Right lobe of liver (tissue), 6 donors: ENCODE measurements around the gene TMED6. TPM values are rescaled to one million over a fixed set of nuclear protein-coding genes. Genes with fewer than 3 reads are reported as not detected.

Source experiments
- ATAC-seq, 4 donors: fragments of 200-7000 bp; cut with Tn5 transposase; one replicate each; pipeline ENCODE4 v1.9.1; 2020; ENCODE audit warnings: mild to moderate bottlenecking in 4 of 4, moderate library complexity in 4 of 4
- DNase-seq, 3 donors: peaks; one replicate each; pipeline ENCODE4 v3.0.0-alpha.2; 2020
- H3K27ac ChIP-seq, 3 donors: fragments of 200-600 bp; one replicate each; pipeline ENCODE4 v1.8.0; 2022
- H3K27me3 ChIP-seq, 2 donors: fragments of 200-600 bp; one replicate each; pipeline ENCODE4 v1.8.0; 2022
- H3K36me3 ChIP-seq, 4 donors: fragments of 200-600 bp; sonication (generic) in 1 of 4; one replicate each; pipeline versions ENCODE4 v1.5.1 to v1.8.0; 2017 to 2022; ENCODE audit warnings: control low read depth in 1 of 4
- H3K4me1 ChIP-seq, 4 donors: fragments of 200-600 bp; sonication (generic) in 1 of 4; one replicate each; pipeline versions ENCODE4 v1.5.1 to v1.8.0; 2017 to 2022; ENCODE audit warnings: control low read depth in 1 of 4
- H3K4me3 ChIP-seq, 3 donors: fragments of 200-600 bp; one replicate each; pipeline ENCODE4 v1.8.0; 2022
- H3K9me3 ChIP-seq, 4 donors: fragments of 200-600 bp; sonication (generic) in 1 of 4; one replicate each; pipeline versions ENCODE4 v1.5.1 to v1.8.0; 2017 to 2022; ENCODE audit warnings: control low read depth in 1 of 4
- POLR2A ChIP-seq: fragments of 450-650 bp; IDR thresholded peaks from one replicate; pipeline ENCODE4 v1.6.1; 2017; ENCODE audit warnings: antibody characterized with exemption, mild to moderate bottlenecking
- WGBS: methylation state at CpG from one replicate; pipeline ENCODE4 v1.1.6; 2018; ENCODE audit warnings: low coverage, low lambda C conversion rate; ENCODE audit not compliant: insufficient coverage; ENCODE audit errors: missing lambda C conversion rate; 5-methylcytosine and 5-hydroxymethylcytosine counted together
- intact Hi-C, 2 donors: fragments of 100-400 bp; cut with DNase I; formaldehyde crosslinking; loops; one replicate each; pipeline versions ENCODE4 v1.11.2 to v1.14.1; 2022
- total RNA-seq, 6 experiments: library from RNA; depleted of rRNA in 2 of 6; stranded (reverse); fragments of >200 nt in 2 of 6; fragmentation: NEBNext Ultra II Directional in 3 of 6; extraction: Animal tissue kit (Norgen Biotek cat#: 25700) in 3 of 6; gene quantifications; one replicate each; pipeline versions ENCODE4 v1.1.0 to v1.2.4, GENCODE V29; 2016 to 2023
- TF ChIP-seq, protein P1 (sequence below), 4 donors: fragments of 200-600 bp in 3 of 4; fragments of 450-650 bp in 1 of 4; IDR thresholded peaks; one replicate each; pipeline versions ENCODE4 v1.5.1 to v1.8.0; 2016 to 2022; ENCODE audit warnings: antibody characterized with exemption in 4 of 4, mild to moderate bottlenecking in 2 of 4
- donor health status: DM: no; HTN: yes; CAD: no.
- donor health status: DM: no; HTN: no; CAD: no.
- donor health status: DM: no; HTN: no; CAD: no.
- donor health status: DM: no; HTN: yes; CAD: no.
- donor health status: DM: no; HTN: yes; CAD: no.

Gene TMED6
- total RNA-seq, 6 experiments from 2014 or later = 1.6 to 9.9 (median 2.6) TPM

DNA sequence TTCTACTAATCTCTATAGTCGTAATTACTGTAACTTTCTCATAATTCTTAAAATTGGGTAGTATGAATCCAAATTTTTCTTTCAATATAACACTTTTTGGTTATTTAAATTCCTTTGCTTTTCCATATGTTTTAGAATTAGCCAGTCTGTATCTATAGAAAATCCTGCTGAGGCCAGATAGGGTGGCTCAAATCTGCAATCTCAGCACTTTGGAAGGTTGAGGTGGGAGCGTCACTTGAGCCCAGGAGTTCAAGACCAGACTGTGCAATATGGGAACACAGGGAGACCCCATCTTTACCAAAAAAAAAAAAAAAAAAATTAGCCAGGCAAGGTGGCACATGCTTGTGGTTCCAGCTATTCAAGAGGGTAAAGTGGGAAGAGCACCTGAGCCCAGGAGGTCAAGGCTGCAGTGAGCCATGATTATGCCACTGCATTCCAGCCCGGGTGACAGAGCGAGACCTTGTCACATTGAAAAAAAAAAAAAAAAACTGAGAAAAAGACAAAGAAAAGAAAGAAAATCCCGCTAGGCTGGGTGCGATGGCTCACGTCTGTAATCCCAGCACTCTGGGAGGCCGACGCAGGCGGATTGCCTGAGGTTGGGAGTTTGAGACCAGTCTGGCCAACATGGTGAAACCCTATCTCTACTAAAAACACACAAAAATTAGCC is 24.9 kb upstream of the TMED6 start:
- no peak overlapping the region for H3K27ac ChIP-seq
- no peaks in the 10 kb centered on the region for H3K9me3 ChIP-seq
- H3K36me3 ChIP-seq = peaks cover 0 to 50% (median 9%) of the 10 kb centered on the region in 4 donors
- no peak overlapping the region for H3K4me3 ChIP-seq
- ATAC-seq (no peak), DNase-seq (no peak)
- WGBS = 100% methylated on average over 2 of the region's 10 CpGs
- TF ChIP-seq, protein P1, sequence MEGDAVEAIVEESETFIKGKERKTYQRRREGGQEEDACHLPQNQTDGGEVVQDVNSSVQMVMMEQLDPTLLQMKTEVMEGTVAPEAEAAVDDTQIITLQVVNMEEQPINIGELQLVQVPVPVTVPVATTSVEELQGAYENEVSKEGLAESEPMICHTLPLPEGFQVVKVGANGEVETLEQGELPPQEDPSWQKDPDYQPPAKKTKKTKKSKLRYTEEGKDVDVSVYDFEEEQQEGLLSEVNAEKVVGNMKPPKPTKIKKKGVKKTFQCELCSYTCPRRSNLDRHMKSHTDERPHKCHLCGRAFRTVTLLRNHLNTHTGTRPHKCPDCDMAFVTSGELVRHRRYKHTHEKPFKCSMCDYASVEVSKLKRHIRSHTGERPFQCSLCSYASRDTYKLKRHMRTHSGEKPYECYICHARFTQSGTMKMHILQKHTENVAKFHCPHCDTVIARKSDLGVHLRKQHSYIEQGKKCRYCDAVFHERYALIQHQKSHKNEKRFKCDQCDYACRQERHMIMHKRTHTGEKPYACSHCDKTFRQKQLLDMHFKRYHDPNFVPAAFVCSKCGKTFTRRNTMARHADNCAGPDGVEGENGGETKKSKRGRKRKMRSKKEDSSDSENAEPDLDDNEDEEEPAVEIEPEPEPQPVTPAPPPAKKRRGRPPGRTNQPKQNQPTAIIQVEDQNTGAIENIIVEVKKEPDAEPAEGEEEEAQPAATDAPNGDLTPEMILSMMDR (IDR thresholded peaks at IDR 0.05) = no peak
- no peak for TF ChIP-seq POLR2A
- H3K27me3 ChIP-seq = no peaks in the 10 kb centered on the region
- intact Hi-C loops = no loop called here
- peaks cover 0 to 7% (median 0%) of the 10 kb centered on the region in 4 donors for H3K4me1 ChIP-seq

DNA sequence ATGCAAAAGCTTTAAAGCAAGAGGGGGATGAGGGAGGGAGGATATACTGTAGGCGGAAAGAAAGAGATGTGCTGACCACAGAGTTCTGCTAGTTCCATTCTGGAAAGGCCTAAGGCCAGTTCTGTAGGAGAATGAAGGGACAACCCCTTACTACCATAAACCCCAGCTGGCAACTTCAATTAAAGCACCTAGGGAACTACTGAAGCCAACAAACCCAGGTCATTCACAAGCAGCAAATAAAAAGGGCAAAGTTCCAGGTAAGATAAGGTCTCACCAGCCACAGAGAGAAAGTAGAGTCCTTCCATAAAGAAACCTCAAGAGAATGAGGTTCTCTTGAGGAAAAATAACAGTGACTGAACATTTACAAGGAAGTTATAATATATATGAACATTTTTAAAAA is 21.4 kb upstream of the TMED6 start:
- Histone ChIP-seq H3K9me3 (no peaks in the 10 kb centered on the region), H3K4me3 (no peak overlapping the region), H3K27me3 (no peaks in the 10 kb centered on the region), H3K4me1 (peaks cover 0 to 7% (median 0%) of the 10 kb centered on the region in 4 donors), H3K27ac (no peak overlapping the region), H3K36me3 (peaks cover 0 to 49% (median 17%) of the 10 kb centered on the region in 4 donors)
- intact Hi-C loops = no loop called here
- ATAC-seq (peak; percentile 43 to 73 (median 54)), DNase-seq (peak in 1 of 3 donors; percentile 24)
- 40% methylated on average over 1 of the region's 1 CpG for WGBS
- TF ChIP-seq, protein P1 (IDR thresholded peaks at IDR 0.05) = no peak
- no peak for TF ChIP-seq POLR2A

GRCh38 chr16:69371564-69371963 is 20.0 kb upstream of the TMED6 start:
- no peak for DNase-seq
- Histone ChIP-seq H3K27ac (no peak overlapping the region), H3K4me3 (no peak overlapping the region), H3K4me1 (peaks cover 0 to 7% (median 0%) of the 10 kb centered on the region in 4 donors), H3K27me3 (no peaks in the 10 kb centered on the region), H3K9me3 (no peaks in the 10 kb centered on the region), H3K36me3 (peaks cover 0 to 59% (median 25%) of the 10 kb centered on the region in 4 donors)
- intact Hi-C loops = no loop called here
- TF ChIP-seq, protein P1 (IDR thresholded peaks at IDR 0.05) = no peak
- TF ChIP-seq POLR2A = no peak
- WGBS = 88% methylated on average over 2 of the region's 2 CpGs
- ATAC-seq = no peak

- no peak for DNase-seq
- WGBS = 90% methylated on average over 4 of the region's 4 CpGs
- TF ChIP-seq, protein P1 (IDR thresholded peaks at IDR 0.05) = no peak
- TF ChIP-seq POLR2A = no peak
Measured at GRCh38 chr16:69368866-69369265, 17.3 kb upstream of the TMED6 start.

More at GRCh38 chr16:69368866-69369265, 17.3 kb upstream of the TMED6 start:
- ATAC-seq = no peak
- intact Hi-C loops = no loop called here
- Histone ChIP-seq H3K27me3 (no peaks in the 10 kb centered on the region), H3K36me3 (peaks cover 0 to 72% (median 31%) of the 10 kb centered on the region in 4 donors), H3K9me3 (no peaks in the 10 kb centered on the region), H3K4me3 (no peak overlapping the region), H3K27ac (no peak overlapping the region), H3K4me1 (peaks cover 0 to 7% (median 0%) of the 10 kb centered on the region in 4 donors)
